Measurements from ENCODE around the gene CYP24A1.

CYP24A1 gene

GRCh38 chr20:54172856-54173652 lies 732 bp downstream of the CYP24A1 start:
- no peak for DNase-seq

DNA sequence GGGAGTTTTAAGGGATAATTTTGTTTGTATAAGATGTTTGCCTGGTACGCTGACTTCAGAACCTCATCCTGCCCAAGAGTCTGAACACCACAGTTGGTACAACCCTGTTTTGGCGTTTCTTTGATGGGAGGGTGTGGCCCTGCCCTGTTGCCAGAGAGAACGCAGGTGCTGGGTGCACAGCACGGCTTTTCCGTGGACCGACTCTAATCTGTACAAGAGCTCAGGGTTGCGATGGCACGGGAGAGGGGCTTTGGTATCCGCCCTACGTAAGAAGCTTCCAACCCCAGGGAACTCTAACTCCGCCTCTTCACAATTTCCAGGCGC lies 1.3 kb downstream of the CYP24A1 start:
- DNase-seq, result no peak

GRCh38 chr20:54170963-54171362 lies 2.8 kb downstream of the CYP24A1 start:
- no peak for DNase-seq

DNA sequence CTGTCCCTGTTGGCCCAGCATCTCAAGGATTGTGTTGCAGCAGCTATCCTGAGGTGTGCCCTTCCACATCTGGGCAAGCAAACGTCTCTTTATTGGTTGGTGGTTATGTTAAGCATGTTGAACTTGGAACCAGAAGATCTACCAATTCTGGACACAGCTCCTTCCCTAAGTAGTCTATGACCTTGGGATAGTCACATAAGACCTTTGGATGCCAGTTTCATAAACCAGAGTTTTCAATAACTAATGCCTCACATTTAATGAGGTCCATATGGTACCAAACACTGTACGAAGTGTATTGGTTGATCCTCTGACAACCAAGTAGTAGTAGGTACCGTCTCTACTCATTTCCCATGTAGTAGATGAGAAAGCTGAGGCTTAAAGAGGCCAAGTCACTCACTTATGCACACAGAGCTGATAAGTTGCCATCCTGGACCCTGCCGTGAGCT lies 3.7 kb downstream of the CYP24A1 start:
- DNase-seq, result no peak

DNA sequence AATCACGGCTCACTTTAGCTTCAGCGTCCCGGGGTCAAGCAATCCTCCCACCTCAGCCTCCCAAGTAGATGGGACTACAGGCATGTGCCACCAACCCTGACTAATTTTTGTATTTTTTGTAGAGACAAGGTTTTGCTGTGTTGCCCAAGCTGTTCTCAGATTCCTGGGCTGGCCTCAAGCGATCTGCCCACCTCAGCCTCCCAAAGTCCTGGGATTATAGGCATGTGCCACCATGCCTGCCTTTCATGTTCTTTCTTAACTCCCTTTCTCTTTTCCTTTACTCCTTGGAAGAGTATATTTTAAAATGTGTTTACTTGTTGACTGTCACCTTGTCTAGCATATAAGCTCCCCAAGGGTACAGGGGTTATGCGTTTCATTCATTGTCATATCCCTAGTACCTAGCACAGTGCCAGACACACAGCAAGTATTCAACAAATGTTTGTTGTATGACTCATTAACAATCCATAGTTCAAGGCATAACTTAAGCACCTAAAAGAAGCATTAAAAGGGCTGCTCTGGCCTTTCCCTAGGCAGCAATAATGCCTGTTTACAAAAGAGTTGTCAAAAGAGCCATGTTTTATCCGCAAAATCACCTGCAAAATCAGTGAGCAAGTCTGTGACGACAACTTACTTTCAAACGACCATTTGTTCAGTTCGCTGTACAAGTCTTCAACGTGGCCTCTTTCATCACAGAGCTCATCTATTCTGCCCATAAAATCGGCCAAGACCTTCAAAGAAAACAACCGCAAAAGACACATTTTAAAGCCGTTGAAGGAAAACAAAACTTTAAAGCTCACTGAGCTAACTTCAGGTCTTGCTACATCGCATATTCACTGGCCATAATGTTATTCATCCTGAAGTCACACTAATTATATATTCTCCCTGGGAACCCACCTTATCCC lies 4.6 kb downstream of the CYP24A1 start:
- no peak for DNase-seq

DNA sequence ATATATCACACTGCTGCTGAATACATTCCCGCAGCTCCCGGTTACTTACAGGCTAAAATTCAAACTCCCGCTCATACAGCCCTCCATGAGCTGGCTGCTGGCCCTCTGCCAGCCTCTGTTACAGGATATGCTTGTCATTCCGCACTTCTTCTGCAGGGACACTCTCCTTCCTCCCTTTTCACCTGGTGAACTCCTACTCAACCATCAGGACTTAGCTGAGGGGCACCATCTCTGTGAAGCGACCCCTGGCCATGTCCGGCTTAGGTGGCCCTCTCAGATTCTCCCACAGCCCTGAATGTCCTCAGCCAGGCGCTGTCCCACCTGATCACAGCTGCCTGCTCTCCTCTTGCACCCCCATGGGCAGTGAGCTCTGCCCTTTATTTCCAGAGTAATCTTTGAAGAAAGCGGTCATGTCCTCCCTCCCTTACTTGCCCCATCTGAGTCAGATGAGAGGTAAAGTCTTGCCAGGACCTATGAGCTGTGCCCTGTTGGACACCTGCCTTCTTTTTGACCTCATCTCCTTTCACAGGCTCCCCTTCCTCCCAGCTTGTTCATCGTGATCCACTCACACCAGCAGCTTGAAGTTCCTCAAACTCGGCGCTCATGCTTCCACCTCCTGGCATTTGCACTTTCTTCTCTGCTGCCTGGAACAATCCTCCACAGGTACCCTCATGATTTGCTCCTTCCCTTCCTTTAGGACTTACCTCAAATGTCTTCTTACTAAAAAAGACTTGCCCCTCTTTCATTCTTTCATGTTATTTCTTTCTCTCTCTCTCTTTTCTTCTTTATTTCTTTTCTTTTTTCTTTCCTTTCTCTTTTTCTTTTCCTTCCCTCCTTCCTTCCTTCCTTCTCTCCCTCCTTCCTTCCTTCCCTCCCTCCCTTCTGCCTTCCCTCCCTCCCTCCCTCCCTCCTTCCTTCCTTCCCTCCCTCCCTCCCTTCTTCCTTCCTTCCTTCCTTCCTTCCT lies 5.6 kb downstream of the CYP24A1 start:
- no peak for DNase-seq

GRCh38 chr20:54166987-54167662 lies 6.7 kb downstream of the CYP24A1 start:
- no peak for DNase-seq

DNA sequence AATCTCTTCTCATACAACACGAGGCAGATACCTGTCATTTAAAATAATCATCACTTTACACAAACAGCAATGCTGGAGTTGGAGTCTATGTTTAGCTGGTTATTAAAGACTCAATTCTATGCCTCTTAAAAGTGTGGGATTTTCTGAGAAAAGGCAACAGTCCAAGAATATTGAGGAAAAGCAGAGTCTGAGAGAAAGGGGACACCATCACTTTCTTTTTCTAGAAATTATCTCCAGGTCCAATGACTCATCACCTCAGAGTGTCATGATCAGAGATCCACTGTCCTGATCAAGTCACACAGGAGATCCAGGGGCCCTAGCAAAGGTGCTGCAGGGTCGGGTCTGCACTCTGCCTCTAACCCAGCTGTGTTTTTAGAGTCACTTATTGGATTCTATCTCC lies 8.0 kb downstream of the CYP24A1 start:
- DNase-seq, result no peak

DNA sequence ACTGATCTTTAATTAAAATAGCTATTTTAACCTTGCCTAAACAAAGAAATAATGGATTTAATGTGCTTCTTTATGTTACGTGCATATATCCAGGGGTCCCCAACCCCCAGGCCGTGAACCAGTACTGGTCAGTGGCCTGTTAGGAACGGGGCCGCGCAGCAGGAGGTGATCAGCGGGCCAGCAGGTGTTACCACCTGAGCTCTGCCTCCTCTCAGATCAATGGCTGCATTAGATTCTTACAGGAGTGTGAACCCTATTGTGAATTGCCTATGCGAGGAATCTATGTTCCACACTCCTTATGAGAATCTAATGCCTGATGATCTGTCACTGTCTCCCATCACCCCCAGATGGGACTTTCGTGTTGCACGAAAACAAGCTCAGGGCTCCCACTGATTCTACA lies 8.8 kb downstream of the CYP24A1 start:
- DNase-seq, result no peak

DNA sequence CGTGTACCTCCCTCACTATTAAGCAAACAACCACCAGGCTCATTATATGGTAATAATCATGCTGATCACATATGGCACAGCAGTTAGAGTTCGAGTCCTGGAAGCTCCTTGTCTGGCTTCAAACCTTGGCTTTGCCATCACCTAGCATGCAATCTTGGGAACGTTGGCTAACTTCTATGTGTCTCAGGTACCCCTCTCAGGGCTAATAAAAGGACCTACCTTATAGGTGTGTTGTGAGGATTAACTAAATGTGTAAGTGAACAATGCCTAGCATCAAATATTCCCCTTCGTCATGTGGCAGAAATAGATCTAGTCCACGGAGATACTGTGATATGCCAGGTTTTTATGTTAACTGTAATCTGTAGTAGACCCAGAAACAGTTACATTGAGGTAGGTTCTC lies 10.4 kb downstream of the CYP24A1 start:
- no peak for DNase-seq

DNA sequence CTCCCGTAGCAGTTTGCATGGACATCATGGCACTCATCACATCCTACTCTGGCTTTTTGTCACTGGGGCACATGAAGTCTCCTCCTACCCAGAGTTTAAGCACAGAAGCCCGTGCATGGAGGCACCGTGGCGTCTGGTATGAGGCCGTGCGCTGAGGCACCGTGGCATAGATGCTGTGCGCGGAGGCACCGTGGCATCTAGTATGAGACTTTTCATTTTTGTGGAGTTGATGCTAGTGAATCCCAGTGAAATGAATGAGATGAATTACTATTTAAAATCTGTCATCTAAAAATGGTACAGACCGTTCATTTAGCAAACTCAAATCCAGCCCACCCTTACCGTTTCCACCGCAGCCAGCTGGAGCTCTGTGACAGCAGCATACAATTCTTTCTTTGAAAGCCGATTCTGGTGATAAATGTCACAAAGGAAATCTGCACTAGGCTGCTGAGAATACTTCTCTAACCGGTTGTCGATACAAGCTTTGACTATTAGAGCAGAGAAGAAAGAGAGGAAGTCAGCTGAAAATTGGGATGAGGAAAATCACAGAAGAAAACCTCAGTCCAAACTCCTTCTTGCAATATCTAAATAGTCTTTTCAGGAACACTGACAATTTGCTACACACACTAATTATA lies 11.3 kb downstream of the CYP24A1 start:
- DNase-seq, result no peak

DNA sequence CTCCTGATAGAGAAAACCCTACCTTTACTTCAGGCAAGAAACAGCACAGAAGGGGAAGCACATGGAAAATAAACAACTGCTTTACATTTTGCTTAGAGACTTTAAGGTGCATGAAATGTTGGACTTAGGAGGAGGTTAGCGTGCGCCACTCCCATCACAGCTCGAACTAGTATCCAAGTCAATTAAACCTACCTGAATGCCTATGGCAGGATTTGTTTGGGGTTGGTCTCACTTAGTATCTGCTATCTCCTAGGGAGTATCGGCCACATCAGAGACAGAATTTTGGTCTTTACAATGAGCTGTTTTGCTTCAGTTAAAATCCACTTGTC lies 12.0 kb downstream of the CYP24A1 start:
- DNase-seq, result no peak

- no peak for DNase-seq
Measured at GRCh38 chr20:54161008-54161820, 12.6 kb downstream of the CYP24A1 start.

- DNase-seq, result no peak
Measured at GRCh38 chr20:54160065-54161007, 13.4 kb downstream of the CYP24A1 start.

DNA sequence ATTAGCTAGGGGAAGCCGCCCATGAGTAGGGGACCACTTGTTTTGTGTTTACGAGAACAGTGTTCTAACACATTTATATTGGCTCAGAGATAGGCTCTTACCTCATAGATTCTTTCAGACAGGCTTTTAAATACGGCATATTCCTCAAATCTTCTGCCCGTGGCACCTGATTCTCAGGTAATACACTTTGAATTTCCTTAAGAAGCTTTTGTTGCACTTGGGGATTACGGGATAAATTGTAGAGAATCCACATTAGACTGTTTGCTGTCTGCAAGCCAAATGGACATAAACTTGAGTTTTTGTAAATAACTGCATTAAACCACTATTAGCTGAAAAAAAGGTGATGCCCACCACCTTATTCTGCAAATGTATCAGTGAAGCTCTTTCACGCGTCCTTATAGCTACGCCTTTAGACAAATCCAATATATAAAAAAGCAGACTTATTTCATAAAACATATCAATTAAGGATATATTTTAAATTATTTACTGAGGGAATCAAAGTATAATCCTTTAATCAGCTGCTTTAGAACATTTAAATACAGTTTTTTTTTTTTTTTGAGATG lies 14.8 kb downstream of the CYP24A1 start:
- DNase-seq, result no peak

GRCh38 chr20:54158226-54158625 lies 15.6 kb downstream of the CYP24A1 start:
- no peak for DNase-seq

- DNase-seq, result no peak
Measured at GRCh38 chr20:54156981-54157835, 16.6 kb downstream of the CYP24A1 start.

DNA sequence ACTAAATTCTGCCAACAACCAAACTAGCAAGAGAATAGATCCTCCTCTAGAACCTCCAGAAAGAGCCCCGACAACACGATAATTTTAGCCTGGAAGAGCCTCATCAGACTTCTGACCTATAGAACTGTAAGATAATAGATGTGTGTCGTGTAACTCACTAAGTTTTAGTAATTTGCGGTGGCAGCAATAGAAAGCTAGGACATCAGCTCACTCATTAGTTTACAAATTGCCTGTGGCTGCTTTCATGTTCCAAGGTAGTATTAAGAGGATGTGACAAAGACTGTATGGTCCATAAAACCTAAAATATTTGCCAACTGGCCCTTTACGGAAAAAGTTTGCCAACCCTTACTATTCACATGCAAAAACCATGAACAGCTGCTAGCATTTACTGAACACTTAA lies 17.3 kb downstream of the CYP24A1 start:
- DNase-seq, result no peak

Measured in effector CD4-positive, alpha-beta T cell (primary cell).